ENCODE measurements around the gene STUM.

Gene STUM

DNA sequence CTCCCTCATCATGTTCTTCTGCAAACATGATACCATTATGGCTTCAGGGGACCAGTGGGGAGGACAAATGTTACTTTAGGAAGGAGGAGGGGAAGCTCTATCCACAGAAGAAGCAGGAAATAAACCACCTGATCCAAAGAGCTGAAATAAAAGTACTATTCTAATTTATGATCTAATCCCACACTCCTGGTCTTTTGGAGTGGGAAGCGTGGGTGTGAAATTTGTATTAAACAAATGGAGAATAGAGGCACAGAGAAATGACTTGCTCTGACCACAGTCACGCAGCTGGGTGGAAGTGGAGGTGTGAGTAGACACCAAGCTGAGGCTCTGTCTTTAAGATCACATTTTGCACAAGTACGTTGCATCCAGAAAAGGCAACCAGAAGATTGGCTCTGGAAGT, 14.5 kb upstream of the STUM start:
- DNase-seq (ENCODE audit: low read depth), result no peak

DNA sequence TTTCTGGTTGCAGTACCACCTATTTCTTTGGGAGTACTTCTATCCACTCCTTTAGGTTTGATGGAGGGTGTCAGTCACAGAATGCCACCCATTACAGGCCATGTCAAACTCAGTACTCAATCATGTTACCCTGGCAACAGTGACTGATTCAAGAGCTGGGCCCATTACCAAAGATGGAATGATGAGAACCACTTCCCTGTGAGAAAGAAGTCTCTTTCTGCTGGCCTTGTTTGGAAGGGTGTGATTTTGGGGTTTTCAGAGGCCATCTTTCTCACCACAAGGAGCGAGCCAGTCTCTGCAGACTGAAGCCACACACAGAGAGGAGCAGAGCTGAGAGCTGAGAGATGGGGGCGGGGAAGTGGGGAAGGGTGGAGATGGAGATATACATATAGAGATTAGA, 13.9 kb upstream of the STUM start:
- DNase-seq (ENCODE audit: low read depth), result no peak

DNA sequence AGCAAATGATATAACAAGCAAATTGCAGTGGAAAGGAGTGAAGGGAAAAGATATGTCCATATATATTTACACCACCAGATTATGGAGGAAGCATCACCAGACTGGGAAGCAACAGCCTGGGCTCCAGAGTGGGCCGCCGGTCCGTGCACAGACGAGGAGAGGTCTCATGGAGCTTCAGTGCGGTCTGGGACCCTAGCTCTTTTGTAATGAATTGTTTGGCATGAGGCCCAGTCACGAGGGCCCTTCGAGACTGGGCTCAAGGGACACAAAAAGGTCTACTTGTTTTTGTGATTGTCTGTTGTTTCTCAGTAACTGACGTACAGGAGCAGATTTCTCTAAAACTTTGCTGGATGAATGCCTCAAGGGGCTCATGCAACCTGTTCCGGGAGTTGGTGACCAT, 12.9 kb upstream of the STUM start:
- no peak for DNase-seq (ENCODE audit: low read depth)

DNA sequence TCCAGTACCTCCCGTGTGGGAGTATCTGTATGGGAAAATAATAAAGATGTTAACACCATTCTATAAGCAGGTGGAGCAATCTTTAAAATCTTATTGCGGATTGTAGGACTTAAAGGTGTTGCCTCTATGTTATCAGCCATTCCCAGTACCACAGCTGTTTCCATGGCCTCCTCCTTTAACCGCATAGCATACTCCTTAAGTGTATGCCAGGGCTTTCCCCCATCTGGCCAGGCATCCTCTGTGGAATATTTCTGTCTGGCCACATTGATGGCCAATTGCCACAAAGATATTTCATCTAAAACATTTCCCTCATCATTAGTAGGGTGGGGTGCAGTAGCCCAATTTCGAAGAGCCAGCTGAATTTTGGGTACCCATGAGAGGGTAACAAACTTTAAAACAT, 7.3 kb upstream of the STUM start:
- no peak for DNase-seq (ENCODE audit: low read depth)

DNA sequence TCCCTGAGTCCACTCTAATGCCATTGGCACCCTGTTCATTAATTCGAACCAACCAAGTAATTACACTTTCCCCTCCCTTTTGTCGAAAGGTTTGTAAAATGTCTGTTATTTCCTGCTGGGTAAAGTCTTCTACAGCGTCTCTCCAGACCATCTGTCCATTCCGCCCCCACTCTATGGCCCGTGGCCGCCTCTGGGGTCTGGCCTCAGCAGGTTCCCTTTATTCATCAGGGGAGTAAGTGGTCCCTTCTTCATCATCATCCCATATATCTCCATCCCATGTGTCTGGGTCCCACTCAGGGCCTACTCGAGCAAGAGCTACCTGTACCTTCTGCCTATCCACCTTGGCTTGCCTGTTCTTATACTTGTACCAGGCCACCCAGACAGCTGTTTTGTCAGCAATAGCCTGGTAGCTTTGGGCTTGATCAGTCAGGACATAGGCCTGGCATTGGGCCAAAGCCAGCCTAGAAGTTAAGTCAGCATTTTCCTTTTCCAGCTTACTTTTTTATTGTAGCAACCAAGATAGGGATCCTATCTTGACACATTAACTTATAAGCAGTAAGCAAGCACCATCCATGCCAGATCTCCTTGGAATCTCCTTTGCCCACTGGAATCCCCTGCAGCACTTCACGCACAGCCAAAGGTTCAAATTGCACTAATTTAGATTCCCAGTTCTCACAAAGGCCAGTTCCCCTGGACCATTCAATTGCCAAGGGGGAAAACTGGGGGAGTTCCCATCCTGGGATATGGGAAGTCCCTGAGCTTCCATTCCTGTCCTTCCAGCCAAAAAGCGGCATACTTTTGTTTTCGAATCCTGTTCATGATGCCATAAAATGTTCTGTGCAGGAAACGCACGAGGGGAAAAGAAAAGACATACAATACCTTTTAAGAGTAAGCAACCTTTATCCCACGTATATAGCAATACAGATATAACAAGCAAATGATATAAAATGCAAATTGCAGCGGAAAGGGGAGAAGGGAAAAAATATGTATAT, 6.6 kb upstream of the STUM start:
- no peak for DNase-seq (ENCODE audit: low read depth)

DNA sequence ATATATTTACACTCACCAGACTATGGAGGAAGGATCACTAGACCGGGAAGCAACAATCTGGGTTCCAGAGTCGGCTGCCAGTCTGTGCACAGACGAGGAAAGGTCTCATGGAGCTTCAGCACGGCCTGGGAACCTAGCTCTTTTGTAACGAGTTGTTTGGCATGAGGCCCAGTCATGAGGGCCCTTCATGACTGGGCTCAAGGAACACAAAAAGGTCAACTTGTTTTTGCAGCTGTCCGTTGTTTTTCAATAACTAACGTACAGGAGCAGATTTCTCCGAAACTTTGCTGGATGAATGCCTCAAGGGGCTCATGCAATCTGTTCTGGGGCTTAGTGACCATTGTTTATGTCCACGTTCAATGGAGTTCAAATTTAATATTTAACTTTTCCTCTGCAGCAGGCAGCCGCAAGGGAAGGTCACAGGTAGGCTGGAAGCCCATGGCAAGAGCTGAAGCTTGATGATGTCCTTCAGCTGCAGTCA, 5.9 kb upstream of the STUM start:
- no peak for DNase-seq (ENCODE audit: low read depth)

DNA sequence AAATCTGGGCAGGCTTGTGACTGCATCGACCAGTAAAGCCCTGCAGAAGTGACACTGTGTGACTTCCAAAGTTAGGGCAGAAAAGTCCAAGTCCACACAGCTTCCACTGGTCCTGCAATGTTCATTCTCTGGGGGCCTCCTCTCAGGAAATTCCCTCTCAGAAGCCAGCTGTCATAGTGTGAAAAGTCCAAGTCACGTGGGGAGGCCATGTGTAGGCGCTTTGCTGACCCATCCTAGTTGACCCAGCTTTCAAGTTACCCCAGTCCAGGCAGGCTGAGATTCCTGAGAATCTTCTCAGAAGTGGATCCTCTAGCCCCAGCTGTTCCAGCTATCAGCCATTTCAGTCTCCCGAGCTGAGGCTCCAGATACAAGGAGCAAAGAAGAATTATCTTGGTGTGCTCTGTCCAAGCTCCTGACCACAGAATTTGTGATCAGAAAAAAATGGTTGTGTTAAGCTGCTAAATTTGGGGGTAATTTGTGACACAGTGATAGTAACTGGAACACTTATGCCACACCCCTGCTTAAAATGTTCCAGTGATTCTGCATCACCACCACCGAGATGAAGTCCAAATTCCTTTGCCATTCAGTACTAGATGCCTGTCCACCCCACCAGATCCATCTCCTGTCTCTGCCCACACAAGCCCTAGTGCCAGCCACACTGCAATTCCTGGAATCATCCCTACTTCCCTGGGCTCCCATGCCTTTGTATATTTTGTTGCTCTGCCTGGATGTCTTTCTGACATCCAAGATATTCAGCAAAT, 2.5 kb upstream of the STUM start:
- DNase-seq (ENCODE audit: low read depth), result no peak

DNA sequence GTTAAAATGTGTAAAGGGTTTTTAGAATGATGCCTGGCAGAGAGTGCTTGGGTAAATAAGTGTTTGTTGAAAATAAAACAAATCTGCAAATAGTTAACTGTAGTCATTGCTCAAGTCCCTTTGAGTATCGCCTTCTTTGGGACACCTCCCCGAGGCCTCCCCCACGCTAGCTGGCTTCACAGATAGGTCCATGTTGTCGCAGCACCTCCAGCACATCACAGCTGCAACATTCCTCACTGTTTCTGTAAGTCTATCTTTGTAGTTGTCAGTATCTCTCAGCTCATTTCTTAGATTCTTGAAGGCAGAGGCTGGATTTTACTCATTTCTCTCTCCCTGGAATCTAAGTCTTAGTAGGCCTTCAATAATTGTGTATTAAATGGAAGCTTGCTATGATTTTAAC, 1.6 kb upstream of the STUM start:
- no peak for DNase-seq (ENCODE audit: low read depth)

DNA sequence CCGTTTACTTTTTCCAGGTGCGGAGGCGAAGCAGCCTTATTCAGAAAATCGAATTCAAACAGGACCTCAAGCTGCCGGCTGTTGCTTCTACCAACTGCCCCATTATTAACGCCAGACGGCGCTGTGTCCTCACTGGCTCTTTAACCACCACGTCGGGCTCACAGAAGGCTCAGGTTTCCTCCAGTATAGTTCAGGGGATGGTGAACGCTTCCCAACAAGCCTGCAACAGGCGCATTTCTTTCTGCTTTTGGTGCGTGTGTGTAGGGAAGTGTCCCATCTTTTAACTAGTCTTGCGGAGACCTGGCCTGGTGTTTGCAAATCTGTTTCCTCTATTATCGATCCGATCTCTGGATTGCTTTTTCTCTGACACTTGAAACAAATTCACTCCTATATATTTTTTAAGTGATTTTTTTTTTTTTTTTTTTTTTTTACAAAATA, 791 bp upstream of the STUM start:
- DNase-seq (ENCODE audit: low read depth), result peak; percentile 43

DNA sequence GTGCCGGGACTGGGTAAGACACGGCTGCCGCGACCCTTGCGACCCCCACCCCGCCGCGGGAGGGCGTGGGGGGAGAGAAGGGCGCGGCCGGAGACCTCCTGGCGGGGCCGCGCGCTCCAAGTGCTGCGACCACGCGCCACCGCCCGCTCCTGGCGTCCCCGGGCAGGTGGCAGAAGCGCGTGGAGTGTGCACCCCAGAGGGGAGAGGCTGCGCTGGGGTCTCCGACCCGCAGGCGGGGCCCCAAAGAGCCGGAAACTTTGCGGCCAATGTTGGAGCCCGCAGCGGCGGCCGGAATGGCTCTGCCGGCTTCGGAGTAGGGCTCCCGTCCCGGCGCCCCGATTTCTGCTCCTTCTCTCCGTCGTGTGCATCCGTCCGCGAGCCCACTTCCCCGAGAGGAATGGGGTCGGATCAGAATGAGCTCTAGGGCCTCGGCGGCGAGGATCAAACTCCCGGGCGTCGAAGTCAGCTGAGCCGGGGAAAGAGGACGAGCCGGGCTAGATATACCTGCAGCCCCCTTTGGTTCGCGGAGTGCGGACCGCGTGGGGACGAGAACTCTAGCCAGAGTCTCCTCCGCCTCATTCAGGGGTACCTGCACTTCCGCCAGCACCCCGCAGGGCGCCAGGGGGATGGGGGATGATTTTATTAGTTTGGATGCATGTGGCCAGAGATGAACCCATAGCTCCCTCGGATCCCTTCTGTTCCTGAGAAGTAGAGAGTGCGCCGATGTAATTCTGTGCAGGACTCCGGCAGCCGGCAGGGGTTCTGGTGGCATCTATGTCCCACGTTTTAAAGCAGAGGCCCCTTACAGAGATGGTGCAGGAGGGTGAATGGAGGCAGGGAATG, 751 bp downstream of the STUM start:
- DNase-seq (ENCODE audit: low read depth), result peak; percentile 9

DNA sequence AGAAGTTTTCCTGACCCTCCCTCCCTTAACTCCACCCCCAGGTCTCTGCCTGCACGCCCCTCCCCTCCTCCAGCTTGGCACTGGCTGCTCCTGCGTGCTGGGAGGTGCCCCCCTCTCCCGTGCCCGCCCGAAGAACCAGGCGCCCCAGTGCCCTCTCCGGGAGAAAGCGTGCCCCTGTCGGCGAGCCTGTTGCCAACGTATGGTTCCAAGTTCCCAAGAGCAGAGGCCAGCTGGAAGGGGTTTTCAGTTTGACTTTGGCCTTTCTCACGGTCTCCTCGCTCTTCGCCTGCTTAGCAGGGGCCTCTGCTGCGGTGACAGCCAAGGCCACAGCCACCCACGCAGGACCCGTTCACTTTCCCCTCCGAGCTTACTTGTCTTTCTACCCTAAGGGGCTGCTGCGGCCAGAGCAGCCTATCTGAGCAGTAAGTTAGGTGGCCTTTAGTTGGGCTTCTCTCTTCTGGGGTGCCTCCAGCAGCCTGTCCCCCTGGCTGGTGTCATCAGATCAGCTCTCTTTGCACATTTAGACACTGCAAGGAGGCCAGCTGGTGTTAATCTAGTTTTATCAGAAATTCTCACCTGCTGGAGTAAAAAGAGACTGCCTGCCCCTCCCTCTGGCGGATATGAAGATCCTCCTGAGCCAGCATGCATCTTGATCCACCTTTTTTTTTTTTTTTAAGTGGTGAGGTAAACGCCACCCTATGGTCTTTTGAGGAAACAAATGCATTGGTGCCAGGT, 1.5 kb downstream of the STUM start:
- DNase-seq (ENCODE audit: low read depth), result peak; percentile 9

DNA sequence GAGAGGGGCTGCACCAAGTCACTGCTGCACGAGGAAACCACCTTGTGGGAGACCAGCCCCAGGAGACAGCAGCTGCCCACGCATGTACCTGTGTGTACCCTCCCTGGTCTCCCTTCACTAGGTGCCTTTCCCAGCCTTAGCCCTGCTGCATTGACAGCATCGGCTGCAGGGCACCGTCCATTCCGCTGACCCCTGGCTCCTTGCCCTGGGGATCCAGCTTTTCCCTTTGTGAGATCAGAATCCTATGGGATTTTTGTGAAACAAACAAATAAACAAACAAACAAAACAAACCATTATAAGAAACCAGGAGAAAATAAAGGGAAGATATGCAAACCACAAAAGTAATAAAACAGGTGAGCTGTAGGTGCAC, 2.1 kb downstream of the STUM start:
- no peak for DNase-seq (ENCODE audit: low read depth)

DNA sequence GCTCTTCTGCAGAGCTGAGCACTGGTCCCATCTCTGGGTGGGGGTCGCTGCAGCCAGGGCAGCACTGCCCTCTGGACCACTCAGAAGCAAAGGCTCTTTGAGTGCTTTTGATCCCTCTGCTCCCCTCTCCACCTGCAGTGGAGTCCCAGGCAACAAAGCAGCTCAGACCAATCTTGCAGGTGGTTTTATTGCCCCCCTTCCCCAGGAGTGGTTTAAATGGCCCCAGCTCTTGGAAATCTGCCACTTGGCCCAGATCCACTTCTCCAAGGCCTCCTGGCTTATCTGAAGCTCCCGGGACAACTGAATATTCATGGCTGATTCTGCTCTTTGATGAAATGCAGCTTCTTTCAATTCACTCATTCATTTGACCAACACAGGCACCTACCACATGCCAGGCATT, 2.7 kb downstream of the STUM start:
- DNase-seq (ENCODE audit: low read depth), result no peak

DNA sequence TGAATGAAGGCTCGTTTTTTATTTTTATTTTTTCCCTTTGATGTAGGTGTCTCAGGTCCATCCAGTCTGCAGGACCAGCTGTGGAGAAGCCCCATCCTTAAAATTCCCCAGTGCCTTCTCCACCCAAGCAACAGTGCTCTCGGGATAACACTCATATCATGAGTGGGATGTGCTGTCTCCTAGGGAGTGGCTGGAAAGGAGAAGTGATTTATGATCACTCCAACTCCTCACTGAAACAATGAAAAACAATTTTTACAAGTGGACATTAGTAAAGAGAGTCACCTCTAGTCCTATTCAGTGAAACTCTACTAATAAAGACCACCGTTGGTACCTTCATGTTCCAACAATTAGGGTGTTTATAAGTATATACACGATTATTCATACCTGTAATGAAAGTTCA, 3.5 kb downstream of the STUM start:
- DNase-seq (ENCODE audit: low read depth), result no peak

DNA sequence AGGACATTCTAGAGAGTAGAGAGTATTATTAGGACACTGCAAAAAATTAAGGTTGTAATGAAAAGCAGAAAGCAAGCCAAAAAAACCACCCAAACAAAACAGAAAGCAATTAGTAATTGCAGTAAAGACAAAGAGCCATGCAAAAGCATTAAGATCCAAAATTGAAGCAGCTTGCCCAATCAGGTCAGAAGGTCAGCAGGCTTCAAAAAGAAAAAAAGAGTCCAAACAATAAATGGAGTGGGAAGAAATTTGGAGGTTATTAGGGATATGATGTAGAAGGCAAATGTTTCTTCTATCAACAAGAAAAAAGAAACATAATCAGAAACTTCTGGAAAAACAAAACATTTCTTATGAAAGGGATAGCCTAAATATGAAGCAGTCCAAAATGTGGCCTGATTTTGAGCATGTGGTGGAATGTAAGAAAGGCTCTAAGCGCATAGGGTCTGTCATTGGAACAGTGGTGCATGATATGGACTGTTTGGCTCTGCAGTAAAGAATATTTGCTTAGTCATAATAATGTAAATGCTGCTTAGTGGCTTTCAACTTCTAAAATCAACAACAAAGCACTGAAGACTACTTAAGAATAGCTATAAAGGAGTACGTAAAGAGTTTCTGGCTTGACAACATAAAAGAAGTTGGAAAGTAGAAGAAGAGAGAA, 4.8 kb downstream of the STUM start:
- no peak for DNase-seq (ENCODE audit: low read depth)

DNA sequence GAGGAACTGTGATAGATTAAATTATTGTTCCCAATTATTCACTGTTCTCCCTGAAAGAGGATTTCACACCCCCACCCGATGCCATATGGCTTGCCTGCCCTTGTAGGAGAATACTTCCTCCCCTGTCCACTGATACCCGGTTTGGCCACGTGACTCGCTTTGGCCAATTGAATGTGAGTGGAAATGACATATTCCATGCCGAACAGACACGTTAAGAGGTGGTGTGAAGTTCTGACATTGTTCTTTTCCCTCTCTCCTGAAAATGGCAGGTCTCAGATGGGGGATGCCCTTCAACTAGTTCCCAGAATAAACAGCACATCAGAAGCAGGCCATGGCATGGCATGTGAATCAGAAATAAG, 5.3 kb downstream of the STUM start:
- no peak for DNase-seq (ENCODE audit: low read depth)

DNA sequence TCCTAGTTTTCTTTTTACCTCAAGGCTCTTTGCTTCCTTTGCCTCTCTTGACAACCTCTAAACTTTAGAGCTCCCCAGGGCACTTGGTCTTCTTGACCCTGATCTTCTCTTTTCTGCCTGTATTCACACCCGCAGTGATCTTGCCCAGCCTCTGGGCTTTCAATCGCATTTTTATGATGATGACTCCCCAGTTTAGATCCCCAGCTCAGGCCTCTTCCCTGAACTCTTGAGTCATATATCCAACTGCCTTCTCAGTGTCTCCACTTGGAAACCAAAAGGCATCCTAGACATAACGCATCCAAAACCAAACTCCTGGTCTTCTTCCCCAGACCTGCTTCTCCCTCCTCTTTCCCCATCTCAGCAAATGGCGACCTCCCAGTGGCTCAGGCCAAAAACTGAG, 6.5 kb downstream of the STUM start:
- no peak for DNase-seq (ENCODE audit: low read depth)

DNA sequence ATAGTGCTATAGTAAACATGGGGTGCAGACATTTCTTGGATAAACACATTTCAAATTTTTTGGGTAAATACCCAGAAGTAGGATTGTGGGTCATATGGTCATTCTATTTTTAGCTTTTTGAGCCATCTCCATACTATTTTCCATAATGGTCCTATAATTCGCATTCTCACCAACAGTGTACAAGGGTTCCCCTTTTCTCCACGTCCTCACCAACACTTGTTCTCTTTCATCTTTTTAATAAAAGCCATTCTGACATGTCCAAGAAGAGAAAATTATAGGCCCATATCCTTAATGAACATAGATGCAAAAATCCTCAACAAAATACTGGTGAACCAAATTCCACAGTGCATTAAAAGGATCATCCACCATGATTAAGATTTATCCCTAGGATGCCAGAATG, 8.9 kb downstream of the STUM start:
- no peak for DNase-seq (ENCODE audit: low read depth)

DNA sequence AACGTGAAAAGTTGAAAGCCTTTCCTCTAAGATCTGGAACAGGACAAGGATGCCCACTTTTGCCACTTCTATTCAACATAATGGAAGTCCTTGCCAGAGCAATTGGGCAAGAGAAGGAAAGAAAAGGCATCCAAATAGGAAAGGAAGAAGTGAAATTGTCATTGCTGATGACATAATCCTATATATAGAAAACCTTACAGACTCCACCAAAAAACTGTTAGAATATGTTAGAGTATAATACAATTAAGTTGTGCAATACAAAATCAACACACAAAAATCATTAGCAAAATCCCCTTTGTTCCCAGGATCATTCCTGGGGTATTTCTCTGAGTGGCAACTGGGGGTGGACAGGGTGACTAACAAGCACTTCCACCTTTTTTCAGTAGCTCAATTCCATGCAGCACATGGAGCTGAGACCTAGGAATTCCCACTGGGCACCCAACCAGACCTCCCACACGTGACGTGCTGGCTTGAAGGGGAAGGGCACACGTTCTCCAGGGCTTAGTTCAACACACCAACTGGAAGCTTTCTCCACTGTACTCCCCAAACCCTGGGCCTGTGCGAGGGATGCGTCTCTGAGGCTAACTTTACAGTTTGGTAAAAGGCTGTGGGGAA, 9.6 kb downstream of the STUM start:
- no peak for DNase-seq (ENCODE audit: low read depth)

DNA sequence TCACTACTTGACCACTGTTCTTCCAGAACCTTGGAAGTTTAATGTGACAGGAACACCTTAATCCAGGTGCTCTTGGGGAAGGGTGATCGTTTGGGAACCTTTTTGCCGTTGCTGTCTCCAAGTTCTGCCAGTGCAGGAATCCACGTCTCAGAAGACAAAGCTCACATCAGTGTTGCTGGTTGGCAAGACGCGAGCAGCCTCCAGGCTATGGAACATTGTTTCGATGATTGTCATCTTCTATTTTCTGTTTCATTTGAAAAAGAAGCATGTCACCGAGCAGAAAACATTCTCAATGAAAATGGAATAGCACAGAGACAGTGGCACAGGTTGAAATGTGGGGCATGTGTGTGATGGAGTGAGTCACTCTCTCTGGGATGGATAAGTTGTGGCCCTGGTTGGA, 11.7 kb downstream of the STUM start:
- DNase-seq (ENCODE audit: low read depth), result no peak

DNA sequence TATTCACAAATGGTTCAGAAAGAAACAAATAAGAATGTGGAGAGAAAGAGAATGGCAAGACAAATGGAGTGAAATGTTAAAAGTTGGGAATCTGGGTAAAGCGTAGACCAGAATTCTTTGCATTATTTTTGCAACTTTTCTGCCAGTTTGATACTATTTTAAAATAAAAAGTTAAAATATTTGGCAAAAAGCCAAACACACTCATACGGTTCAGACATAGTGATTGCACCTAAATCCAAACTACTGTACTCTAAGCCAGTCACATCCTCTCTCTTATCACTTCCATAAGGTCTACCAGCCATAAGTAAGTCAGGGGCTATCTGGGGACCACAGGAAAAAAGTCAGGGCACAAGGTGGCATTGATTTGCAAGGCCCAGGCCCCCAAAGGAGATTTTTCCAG, 14.4 kb downstream of the STUM start:
- DNase-seq (ENCODE audit: low read depth), result no peak
